NCI-H2196 treated with DMSO at 0.1 percent for 48 hours (cell line): ENCODE results near the gene EPSTI1.
"Not testable (repeated sequence)": the region's sequence is repeated elsewhere in the genome, so short reads cannot be mapped to it uniquely, and the experiment has no call there.

Source experiments
- DNase-seq: peaks from one replicate; lab custom pipeline; 2025; ENCODE audit not compliant: unreplicated experiment; lab: John Stamatoyannopoulos, UW

The EPSTI1 gene, protein sequence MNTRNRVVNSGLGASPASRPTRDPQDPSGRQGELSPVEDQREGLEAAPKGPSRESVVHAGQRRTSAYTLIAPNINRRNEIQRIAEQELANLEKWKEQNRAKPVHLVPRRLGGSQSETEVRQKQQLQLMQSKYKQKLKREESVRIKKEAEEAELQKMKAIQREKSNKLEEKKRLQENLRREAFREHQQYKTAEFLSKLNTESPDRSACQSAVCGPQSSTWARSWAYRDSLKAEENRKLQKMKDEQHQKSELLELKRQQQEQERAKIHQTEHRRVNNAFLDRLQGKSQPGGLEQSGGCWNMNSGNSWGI

DNA sequence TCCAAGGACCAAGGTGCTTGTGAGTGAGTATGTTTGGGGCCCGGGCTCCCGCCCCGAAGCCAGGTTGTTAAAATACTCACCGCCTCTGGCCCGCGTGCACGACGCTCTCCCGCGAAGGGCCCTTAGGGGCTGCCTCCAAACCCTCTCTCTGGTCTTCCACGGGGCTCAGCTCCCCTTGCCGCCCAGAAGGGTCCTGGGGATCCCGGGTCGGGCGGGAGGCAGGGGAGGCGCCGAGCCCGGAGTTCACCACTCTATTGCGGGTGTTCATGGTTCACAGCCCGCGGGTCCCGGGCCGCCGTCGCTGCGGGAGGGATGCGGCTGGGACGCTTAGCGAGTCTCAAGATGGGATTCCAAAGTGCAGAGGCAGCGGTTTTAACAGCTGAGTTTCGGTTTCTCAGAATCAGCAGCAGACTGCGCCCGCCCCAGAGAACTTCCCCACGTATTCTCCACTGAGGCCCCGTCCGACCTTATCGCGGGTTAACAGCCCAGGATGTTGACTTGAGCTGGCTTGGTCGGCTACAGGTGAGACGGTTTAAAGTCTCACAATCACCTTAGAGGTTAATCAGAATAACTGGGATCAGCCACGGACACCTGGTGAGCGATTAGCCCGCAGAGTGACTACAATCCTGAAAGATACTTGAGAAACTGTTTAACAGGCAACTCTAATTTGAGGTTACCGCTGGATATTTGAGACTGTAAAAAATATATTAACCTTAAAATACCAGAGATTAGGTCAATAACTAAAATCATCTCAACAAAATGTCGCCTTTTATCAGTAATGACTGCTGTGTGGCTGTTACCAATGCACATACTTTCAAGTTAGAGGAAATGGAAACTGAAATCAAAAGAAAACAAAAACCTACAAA, at the start of gene EPSTI1:
TSS of gene EPSTI1 (minus strand) at position 344 of the 866 bp plus-strand sequence. CDS start at position 268, 76 bp downstream.
- no peak for DNase-seq

DNA sequence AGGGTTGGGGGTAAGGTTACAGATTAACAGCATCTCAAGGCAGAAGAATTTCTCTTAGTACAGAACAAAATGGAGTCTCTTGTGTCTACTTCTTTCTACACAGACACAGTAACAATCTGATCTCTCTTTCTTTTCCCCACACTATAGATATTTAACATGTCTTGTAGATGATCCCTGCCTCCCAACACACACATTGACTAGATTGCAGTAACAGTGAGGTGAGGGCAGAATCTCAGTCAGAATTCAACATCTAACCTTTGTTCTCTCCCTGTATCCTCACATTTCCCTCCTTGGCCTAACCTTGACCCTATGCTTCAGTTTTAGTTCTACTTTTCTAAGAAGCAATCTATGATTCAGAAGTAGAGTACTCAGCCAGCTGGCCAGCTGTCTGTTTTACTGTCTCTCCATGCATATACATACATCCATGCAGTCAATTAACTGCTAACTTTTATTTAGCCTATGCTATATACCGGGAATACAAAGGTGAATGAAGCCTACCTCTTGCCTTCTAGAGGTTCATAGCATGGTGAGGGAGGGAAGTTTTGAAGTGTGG, 49.4 kb upstream of the EPSTI1 start:
- DNase-seq: no peak

- DNase-seq: not testable (repeated sequence)
Measured at GRCh38 chr13:43040581-43041368, 48.7 kb upstream of the EPSTI1 start.

GRCh38 chr13:43039966-43040365, 47.9 kb upstream of the EPSTI1 start:
- DNase-seq: no peak

DNA sequence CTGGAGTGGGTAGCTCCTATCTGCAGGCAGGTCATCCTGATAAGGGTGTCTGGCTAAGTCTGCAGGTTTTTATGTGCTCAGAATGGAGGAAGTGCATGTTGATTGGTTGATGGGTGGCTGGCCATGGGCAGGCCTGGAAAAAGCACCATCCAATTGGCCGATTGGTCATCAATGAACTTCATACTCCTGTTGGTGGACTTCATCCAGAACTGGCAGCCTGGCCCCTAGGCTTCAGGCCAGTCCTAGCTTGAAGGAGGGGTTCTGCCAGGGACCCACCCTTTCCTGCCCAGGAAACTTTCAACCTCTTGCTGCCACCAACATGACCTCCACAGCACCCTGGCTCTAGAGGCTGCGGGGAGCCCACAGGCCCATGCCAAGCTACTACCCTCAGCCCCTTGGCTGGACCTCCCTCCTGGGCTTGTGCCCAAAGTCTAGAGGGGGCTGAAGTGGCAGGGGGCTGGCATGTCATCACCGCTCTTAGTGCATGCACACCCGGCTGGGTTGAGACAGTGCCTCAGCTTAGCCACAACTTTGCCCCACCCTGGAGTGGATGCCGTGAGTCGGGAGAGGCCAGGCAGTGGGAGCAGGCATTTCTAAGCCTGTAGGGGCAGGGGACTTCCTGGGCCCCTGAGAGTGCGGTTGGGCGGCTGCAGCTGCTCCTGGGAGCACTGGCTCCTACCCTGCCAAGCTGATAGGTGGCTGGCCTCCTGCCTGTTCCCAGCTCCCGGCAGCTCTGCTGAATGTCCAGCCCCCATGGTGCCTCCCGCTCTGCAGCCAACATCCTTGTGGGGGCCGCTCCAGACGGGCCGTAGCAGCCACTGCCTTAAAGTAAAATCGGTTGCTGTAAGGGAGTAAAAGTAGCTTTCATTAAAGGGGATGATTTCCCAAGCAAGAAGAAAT, 44.6 kb upstream of the EPSTI1 start:
- no peak for DNase-seq

DNA sequence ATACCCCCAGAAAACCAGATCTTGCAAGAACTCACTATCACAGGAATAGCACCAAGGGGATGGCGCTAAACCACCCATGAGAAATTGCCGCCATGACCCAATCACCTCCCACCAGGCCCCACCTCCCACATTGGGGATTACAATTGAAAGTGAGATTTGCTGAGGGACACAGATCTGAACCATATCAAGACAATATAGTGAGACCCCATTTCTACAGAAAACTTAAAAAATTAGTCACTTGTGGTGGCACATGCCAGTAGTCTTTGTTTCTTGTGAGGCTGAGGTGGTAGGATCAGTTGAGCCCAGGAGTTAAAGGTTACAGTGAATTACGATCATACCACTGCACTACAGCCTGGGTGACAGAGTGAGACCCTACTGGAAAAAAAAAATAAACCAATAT, 41.0 kb upstream of the EPSTI1 start:
- DNase-seq: no peak

GRCh38 chr13:43031881-43032280, 39.8 kb upstream of the EPSTI1 start:
- DNase-seq: no peak

DNA sequence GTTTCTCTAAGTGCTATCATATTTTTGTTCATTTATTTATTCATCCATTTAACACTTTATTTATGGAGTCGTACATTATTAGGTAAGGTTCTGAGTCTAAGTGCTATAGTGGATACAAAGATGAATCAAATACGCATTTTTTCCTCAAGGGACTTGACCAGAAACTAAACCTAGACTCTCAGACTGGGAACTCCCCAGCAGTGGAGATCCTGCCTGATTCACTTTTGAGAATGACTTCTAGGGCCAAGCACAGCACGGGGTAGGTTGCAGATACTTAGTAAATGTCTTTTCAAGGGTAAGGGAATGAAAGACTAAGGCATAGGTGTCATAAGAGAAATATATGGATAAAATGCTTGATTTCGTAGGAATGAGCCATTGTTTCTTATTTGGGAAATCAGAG, 38.5 kb upstream of the EPSTI1 start:
- no peak for DNase-seq

- DNase-seq: no peak
Measured at GRCh38 chr13:43026262-43026661, 34.2 kb upstream of the EPSTI1 start.

DNA sequence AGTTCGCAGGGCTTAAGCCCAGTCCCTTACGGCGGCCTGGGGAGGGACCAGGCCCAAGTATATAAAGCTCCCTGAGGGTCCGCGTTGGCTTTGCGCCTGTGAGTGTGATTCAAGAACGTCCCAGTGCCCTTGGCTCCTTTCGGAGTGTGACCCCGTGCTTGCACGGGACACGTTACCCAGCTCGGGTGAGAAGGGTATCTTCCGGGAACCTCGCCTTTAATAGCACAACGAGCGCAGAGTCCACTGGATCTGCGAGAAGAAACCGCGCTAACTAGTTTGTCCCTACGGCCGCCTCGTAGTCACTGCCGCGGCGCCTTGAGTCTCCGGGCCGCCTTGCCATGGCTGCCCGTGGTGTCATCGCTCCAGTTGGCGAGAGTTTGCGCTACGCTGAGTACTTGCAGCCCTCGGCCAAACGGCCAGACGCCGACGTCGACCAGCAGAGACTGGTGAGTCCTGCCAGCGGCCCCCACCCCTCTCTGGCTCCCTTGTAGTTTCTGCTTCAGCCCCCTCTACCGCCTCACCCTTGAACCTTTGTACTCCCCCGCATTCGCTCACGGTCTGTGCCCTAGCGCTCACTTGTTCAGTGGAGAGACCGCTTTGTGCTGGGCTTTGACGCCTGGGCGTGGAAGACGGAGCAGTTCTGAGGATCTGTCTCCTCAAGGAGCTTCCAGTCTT, 31.4 kb upstream of the EPSTI1 start, which contains the start of gene DNAJC15:
TSS of gene DNAJC15 (plus strand) at position 298 of the 675 bp plus-strand sequence. CDS start at position 339, 41 bp downstream.
- DNase-seq: no peak

- no peak for DNase-seq
Measured at GRCh38 chr13:43022934-43023288, 30.9 kb upstream of the EPSTI1 start.

DNA sequence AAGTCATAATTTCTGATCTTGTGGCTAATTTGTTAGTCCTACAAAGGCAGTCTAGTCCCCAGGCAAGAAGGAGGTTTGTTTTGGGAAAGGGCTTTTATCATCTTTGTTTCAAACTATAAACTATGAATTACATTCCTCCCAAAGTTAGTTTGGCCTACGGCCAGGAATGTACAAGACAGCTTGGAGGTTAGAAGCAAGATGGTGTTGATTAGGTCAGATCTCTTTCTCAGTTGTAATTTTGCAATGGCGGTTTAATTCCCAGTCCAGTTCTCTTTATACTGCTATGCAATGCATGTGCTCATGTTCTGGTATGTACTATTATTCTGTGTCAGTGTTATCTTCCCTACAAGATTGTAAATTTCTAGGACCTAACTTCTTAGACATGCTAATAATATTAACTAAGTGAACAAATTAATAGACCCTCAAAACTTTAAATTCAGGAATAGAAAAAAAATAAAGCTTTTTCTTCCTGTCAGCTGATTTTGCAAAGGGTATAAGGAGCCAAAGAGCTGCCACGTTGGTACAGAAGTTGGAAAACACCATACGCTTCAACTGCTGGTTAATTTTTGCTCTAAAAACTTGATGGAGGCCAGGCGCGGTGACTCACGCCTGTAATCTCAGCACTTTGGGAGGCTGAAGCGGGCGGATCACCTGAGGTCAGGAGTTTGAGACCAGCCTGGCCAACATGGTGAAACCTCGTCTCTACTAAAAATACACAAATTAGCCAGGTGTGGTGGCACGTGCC, 30.1 kb upstream of the EPSTI1 start:
- no peak for DNase-seq

GRCh38 chr13:43020794-43021193, 28.8 kb upstream of the EPSTI1 start:
- no peak for DNase-seq

DNA sequence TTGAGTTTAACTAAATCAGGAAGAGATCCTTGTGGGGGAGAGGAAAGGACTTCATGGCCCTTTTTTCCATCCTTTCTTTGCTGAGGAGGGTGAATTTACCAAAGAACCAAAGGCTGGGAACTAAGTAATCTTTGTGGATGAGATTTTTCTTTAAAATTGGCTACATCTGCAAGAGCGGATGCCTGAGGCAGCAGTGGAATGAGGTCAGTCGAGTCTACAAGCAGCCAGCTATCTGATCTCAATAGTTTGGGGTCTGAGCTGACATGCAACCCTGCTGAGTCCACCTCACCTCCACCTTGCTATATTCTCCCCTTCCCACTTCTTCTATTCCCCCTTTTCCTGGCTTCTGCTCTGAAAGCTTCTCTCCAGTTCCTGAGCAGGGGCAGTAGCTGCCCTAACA, 27.8 kb upstream of the EPSTI1 start:
- no peak for DNase-seq

DNA sequence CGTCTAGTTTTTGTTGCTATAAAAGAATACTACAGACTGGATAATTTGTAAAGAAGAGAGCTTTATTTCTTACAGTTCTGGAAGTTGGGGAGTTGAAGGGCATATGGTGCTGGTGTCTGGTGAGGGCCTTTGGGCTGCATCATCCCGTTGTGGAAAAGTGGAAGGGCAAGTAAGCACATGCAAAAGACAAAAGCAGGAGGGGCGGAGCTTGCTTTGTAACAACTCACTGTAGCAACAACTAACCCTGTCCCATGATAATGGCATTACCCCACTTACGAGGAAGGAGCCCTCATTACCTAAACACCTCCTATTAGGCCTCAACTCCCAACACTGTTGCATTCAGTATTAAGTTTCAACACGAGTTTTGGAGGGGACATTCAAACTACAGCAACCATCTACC, 24.2 kb upstream of the EPSTI1 start:
- DNase-seq: no peak

GRCh38 chr13:43014162-43014561, 22.1 kb upstream of the EPSTI1 start:
- DNase-seq: no peak

- no peak for DNase-seq
Measured at GRCh38 chr13:43009506-43009905, 17.5 kb upstream of the EPSTI1 start.

DNA sequence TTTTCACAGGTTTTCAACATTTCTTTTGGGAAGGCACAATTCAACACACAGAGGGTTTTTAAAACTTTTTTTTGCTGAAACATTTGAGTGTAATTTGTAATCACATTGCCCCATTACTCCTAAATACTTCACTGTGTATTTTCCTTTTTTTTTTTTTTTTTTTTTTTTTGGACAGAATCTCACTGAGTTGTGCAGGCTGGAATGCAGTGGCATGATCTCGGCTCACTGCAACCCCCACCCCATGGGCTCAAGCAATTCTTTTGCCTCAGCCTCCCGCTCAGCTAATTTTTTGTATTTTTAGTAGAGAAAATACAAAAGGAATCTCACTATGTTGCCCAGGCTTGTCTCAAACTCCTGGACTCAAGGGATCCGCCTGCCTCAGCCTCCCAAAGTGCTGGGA, 16.6 kb upstream of the EPSTI1 start:
- DNase-seq: no peak
